MCF 10A (cell line): ENCODE data around the gene CACNA2D2. TPM values are rescaled to one million over a fixed set of nuclear protein-coding genes. Genes with fewer than 3 reads are reported as not detected.

ENCODE experiments used
- BruUV-seq: library from RNA; stranded (reverse); fragments of 400-500 nt; replicated peaks from 2 replicates; lab custom pipeline; 2021; lab: Mats Ljungman, UMichigan
- CTCF ChIA-PET: fragments of 300-600 bp; sonication (Branson Sonifier 250); formaldehyde crosslinking; extraction: SDS; loops from one replicate; lab custom pipeline; 2021; ENCODE audit warnings: antibody characterized with exemption, inconsistent platforms; lab: Yijun Ruan, JAX
- POLR2A ChIA-PET: fragments of 300-600, 350-650 bp; sonication (Branson Sonifier 250); formaldehyde crosslinking; extraction: SDS; loops from one replicate; lab custom pipeline; 2020; ENCODE audit warnings: antibody characterized with exemption, inconsistent platforms; lab: Yijun Ruan, JAX
- DNase-seq: peaks from one replicate; pipeline ENCODE4 v3.0.0-alpha.2; 2018; ENCODE audit not compliant: unreplicated experiment
- H3K27ac Mint-ChIP-seq: one replicate; pipeline ENCODE4 v1.8.0; 2022; ENCODE audit warnings: mild to moderate bottlenecking, low read depth, mixed read lengths; ENCODE audit not compliant: unreplicated experiment
- H3K27me3 Mint-ChIP-seq: one replicate; pipeline ENCODE4 v1.8.0; 2022; ENCODE audit warnings: mixed read lengths; ENCODE audit not compliant: insufficient read depth, unreplicated experiment
- H3K36me3 Mint-ChIP-seq: one replicate; pipeline ENCODE4 v1.8.0; 2022; ENCODE audit warnings: mild to moderate bottlenecking, moderate library complexity, mixed read lengths; ENCODE audit not compliant: insufficient read depth, unreplicated experiment
- H3K4me1 Mint-ChIP-seq: one replicate; pipeline ENCODE4 v1.8.0; 2022; ENCODE audit warnings: mixed read lengths; ENCODE audit not compliant: insufficient read depth, unreplicated experiment
- H3K4me3 Mint-ChIP-seq: one replicate; pipeline ENCODE4 v1.8.0; 2022; ENCODE audit warnings: mild to moderate bottlenecking, moderate library complexity, mixed read lengths; ENCODE audit not compliant: unreplicated experiment
- H3K9me3 Mint-ChIP-seq: one replicate; pipeline ENCODE4 v1.8.0; 2022; ENCODE audit warnings: mixed read lengths; ENCODE audit not compliant: unreplicated experiment
- CTCF ChIP-seq: fragments of 200-600 bp; IDR thresholded peaks from one replicate; pipeline ENCODE4 v1.8.0; 2022; ENCODE audit warnings: antibody characterized with exemption, mild to moderate bottlenecking; ENCODE audit not compliant: unreplicated experiment
- intact Hi-C: fragments of 100-400 bp; cut with micrococcal nuclease; formaldehyde crosslinking; loops from 2 replicates; pipeline ENCODE4 v1.14.1; 2022
- total RNA-seq: library from RNA; stranded (reverse); gene quantifications from 2 replicates; pipeline ENCODE4 v1.2.3, GENCODE V29; 2022

CACNA2D2 gene
- total RNA-seq, 1 experiment from 2014 or later = not detected

GRCh38 chr3:50340448-50341329 lies 162.7 kb downstream of the CACNA2D2 start, which contains the start of gene RASSF1:
TSS of gene RASSF1 (minus strand) at chr3:50340836. CDS start at chr3:50340805, 31 bp downstream.
- H3K27ac Mint-ChIP-seq = no peak within 1 kb of the TSS
- BruUV-seq = no TSS peak
- no peaks in the 10 kb centered on the region for H3K27me3 Mint-ChIP-seq
- intact Hi-C loops = no loop called here
- ChIA-PET POLR2A (interaction anchor here (1.3 kb wide), 1 partner anchor 10 kb away, joined by 4 read pairs; the partner anchor contains the start of genes CYB561D2 and NPRL2), CTCF (interaction anchor here (0.6 to 0.7 kb wide), 3 partner anchors 42 to 1633 kb away, joined by 3 to 4 read pairs (median 3); partner anchors contain the start of genes ABHD14B, HYAL3 and NAA80)
- no peak for TF ChIP-seq CTCF
- H3K36me3 Mint-ChIP-seq = peaks cover under 1% of the 10 kb centered on the region
- H3K9me3 Mint-ChIP-seq = no peaks in the 10 kb centered on the region
- DNase-seq = no peak
- H3K4me3 Mint-ChIP-seq = no peak within 1 kb of the TSS
- H3K4me1 Mint-ChIP-seq = peaks cover 14% of the 10 kb centered on the region

DNA sequence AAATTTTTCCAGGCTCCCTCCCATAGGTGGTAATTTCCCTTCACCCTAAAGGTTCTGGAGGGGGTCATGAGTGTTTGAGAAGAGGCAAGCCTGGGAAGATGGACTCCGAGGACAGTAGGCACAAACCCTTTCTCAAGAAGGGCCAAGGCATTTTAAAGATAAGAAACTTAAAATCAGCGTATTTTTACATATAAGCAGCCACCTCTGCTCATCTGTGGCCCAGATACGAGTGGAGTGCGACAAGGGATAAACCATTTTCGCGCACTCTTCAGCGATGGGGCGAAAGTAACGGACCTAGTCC lies 163.3 kb downstream of the CACNA2D2 start:
- no peak for DNase-seq
- BruUV-seq = no TSS peak
- intact Hi-C loops = no loop called here
- ChIA-PET CTCF (interaction anchor here (0.6 to 1.8 kb wide), 3 partner anchors 275 to 1633 kb away, joined by 3 to 5 read pairs (median 3); partner anchors contain the start of gene ABHD14B), POLR2A (interaction anchor here (1.3 kb wide), 1 partner anchor 11 kb away, joined by 4 read pairs; the partner anchor contains the start of genes CYB561D2 and NPRL2)
- Mint-ChIP-seq H3K4me3 (no peak overlapping the region), H3K9me3 (no peaks in the 10 kb centered on the region), H3K36me3 (peaks cover 6% of the 10 kb centered on the region), H3K27ac (no peak overlapping the region), H3K27me3 (no peaks in the 10 kb centered on the region), H3K4me1 (peaks cover 13% of the 10 kb centered on the region)
- TF ChIP-seq CTCF = no peak

DNA sequence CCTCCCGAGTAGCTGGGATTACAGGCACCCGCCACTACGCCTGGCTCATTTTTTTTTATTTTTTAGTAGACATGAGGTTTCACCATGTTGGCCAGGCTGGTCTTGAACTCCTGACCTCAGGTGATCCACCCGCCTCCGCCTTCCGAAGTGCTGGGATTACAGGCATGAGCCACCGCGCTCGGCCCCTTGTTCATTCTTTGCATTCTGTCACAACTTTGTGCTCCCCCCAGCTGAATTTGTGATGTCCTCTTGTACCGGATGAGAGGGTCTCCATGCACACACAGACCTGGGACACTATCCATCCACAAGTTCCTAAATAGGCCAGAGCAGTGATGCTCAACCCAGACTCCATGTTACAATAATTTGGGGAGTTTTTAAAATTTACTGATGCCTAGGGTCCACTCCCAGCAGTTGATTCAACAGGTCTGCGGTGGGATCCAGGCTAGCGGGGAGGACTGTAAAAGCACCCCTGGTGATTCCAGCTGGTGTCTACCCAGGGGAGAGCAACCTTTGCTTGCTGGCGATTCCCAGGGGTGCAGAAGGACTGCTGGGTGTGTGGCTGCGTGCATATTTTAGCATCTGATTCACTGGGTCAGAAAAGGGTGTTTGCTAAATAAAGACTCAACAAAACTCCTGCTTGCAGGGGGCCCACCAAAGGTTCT lies 163.8 kb downstream of the CACNA2D2 start:
- H3K9me3 Mint-ChIP-seq = no peaks in the 10 kb centered on the region
- no peaks in the 10 kb centered on the region for H3K27me3 Mint-ChIP-seq
- POLR2A ChIA-PET = interaction anchor here (1.3 kb wide), 1 partner anchor 11 kb away, joined by 4 read pairs; the partner anchor contains the start of genes CYB561D2 and NPRL2

More for the DNA sequence above, 163.8 kb downstream of the CACNA2D2 start:
- CTCF ChIA-PET = interaction anchor here (1.8 to 4.6 kb wide), 2 partner anchors 9 to 275 kb away, joined by 5 to 40 read pairs; partner anchors contain the start of genes CYB561D2 and NPRL2
- TF ChIP-seq CTCF = no peak
- BruUV-seq = no TSS peak
- intact Hi-C loops = no loop called here
- Mint-ChIP-seq H3K4me3 (no peak overlapping the region), H3K36me3 (peaks cover 8% of the 10 kb centered on the region), H3K27ac (no peak overlapping the region), H3K4me1 (peaks cover 13% of the 10 kb centered on the region)
- no peak for DNase-seq
